GM12878 (cell line): ENCODE results near the gene SPRN. TPM values are rescaled to one million over a fixed set of nuclear protein-coding genes. Genes with fewer than 3 reads are reported as not detected.

ENCODE experiments used
- ATAC-seq: fragments of 200-7000 bp; cut with Tn5 transposase; 3 replicates; pipeline ENCODE4 v1.9.1; 2020; ENCODE audit warnings: mild to moderate bottlenecking, moderate library complexity
- BruUV-seq: library from RNA; stranded (reverse); fragments of 400-500 nt; replicated peaks from 2 replicates; lab custom pipeline; 2021; lab: Mats Ljungman, UMichigan
- CTCF ChIA-PET: fragments of 300-600 bp; sonication (Branson Sonifier 250); formaldehyde crosslinking; extraction: SDS; loops from one replicate; lab custom pipeline; 2021; ENCODE audit warnings: inconsistent platforms; lab: Yijun Ruan, JAX
- POLR2A ChIA-PET: fragments of 350-600 bp; formaldehyde crosslinking; extraction: SDS; loops from one replicate; lab custom pipeline; 2021; ENCODE audit warnings: inconsistent platforms; lab: Charles Lee
- RAD21 ChIA-PET: fragments of 300-600 bp; sonication (Branson Sonifier 250); formaldehyde crosslinking; loops from one replicate; lab custom pipeline; 2023; ENCODE audit warnings: antibody characterized with exemption; ENCODE audit not compliant: unreplicated experiment; lab: Charles Lee
- SMC1A ChIA-PET: fragments of 300-600 bp; sonication (Branson Sonifier 250); formaldehyde crosslinking; loops from one replicate; lab custom pipeline; 2023; ENCODE audit not compliant: unreplicated experiment, uncharacterized antibody; lab: Charles Lee
- DNase-seq: peaks from one replicate; pipeline ENCODE4 v3.0.0-alpha.2; 2011; ENCODE audit warnings: low read depth, low spot score
- FAIRE-seq: peaks from 3 replicates; lab custom pipeline; 2011; peaks lifted over from hg19 to GRCh38; lab: Jason Lieb, UNC
- H2AFZ ChIP-seq: 2 replicates; pipeline ENCODE4 v1.6.0; 2011; ENCODE audit warnings: low read depth, low read length, control low read depth; ENCODE audit not compliant: control insufficient read depth
- H3K27ac ChIP-seq: 2 replicates; pipeline ENCODE4 v1.5.1; 2011; ENCODE audit warnings: control low read depth; ENCODE audit not compliant: control insufficient read depth, insufficient read depth
- H3K27me3 ChIP-seq, 2 experiments: replicated peaks in 1 of 2; 2 replicates each; pipeline versions ENCODE4 v1.6.0 to v1.6.1; 2011; ENCODE audit warnings: low read length in 1 of 2; ENCODE audit not compliant: control insufficient read depth in 2 of 2, insufficient read depth in 2 of 2
- H3K36me3 ChIP-seq, 2 experiments: 2 replicates each; pipeline ENCODE4 v1.5.1; 2011; ENCODE audit warnings: low read length in 1 of 2; ENCODE audit not compliant: control insufficient read depth in 2 of 2, insufficient read depth in 2 of 2
- H3K4me1 ChIP-seq: 2 replicates; pipeline ENCODE4 v1.6.1; 2011; ENCODE audit warnings: mild to moderate bottlenecking, low read length, moderate library complexity, mixed read lengths; ENCODE audit not compliant: control insufficient read depth, insufficient read depth
- H3K4me2 ChIP-seq: 2 replicates; pipeline ENCODE4 v1.6.0; 2011; ENCODE audit warnings: control low read depth; ENCODE audit not compliant: control insufficient read depth, insufficient read depth
- H3K4me3 ChIP-seq: fragments of 200-600 bp; sonication (generic); 2 replicates; pipeline ENCODE4 v1.5.1; 2016
- H3K79me2 ChIP-seq: 2 replicates; pipeline ENCODE4 v1.6.0; 2011; ENCODE audit warnings: low read length; ENCODE audit not compliant: control insufficient read depth, insufficient read depth
- H3K9ac ChIP-seq: 2 replicates; pipeline ENCODE4 v1.8.0; 2011; ENCODE audit warnings: low read length, control low read depth, mixed read lengths; ENCODE audit not compliant: control insufficient read depth, insufficient read depth
- H3K9me3 ChIP-seq: replicated peaks from 3 replicates; pipeline ENCODE4 v1.5.1; 2011; ENCODE audit warnings: mild to moderate bottlenecking, low read length; ENCODE audit not compliant: control insufficient read depth, insufficient read depth
- H4K20me1 ChIP-seq: 2 replicates; pipeline ENCODE4 v1.6.0; 2011; ENCODE audit not compliant: control insufficient read depth, insufficient read depth
- CHD1 ChIP-seq: IDR thresholded peaks from 2 replicates; pipeline ENCODE4 v1.6.1; 2012; ENCODE audit warnings: low read depth, low read length, improper control_type of control experiment
- CHD4 ChIP-seq: fragments of 200-600 bp; sonication (generic); IDR thresholded peaks from 2 replicates; pipeline ENCODE4 v1.6.1; 2016; ENCODE audit warnings: mild to moderate bottlenecking
- EP300 ChIP-seq, 2 experiments: fragments of 150-350 bp in 1 of 2; IDR thresholded peaks; 2 replicates each; pipeline ENCODE4 v1.6.1; 2011 to 2012; ENCODE audit warnings: low read depth in 2 of 2, low read length in 2 of 2, borderline replicate concordance in 1 of 2, improper control_type of control experiment in 1 of 2, inconsistent platforms in 1 of 2; ENCODE audit not compliant: control insufficient read depth in 1 of 2
- EZH2 ChIP-seq: IDR thresholded peaks from 2 replicates; pipeline ENCODE4 v1.6.1; 2012; ENCODE audit warnings: low read depth, mild to moderate bottlenecking, control low read depth, inconsistent platforms, low read length, borderline replicate concordance; ENCODE audit not compliant: control insufficient read depth
- IKZF2 ChIP-seq, 2 experiments: fragments of 450-650 bp; IDR thresholded peaks; 2 replicates each; pipeline ENCODE4 v1.6.1; 2017; ENCODE audit warnings: mild to moderate bottlenecking in 2 of 2, moderate library complexity in 2 of 2
- KAT2A ChIP-seq: conservative IDR thresholded peaks from 2 replicates; pipeline ENCODE4 v1.6.1; 2011; ENCODE audit warnings: low read depth, low read length; ENCODE audit not compliant: control insufficient read depth
- MYC ChIP-seq: IDR thresholded peaks from 2 replicates; pipeline ENCODE4 v1.6.1; 2011; ENCODE audit warnings: mild to moderate bottlenecking, low read length, moderate library complexity, inconsistent platforms; ENCODE audit not compliant: insufficient read depth, insufficient replicate concordance, insufficient read length, severe bottlenecking
- PML ChIP-seq: IDR thresholded peaks from 2 replicates; pipeline ENCODE4 v1.6.1; 2012; ENCODE audit warnings: low read length, inconsistent platforms
- POLR2A ChIP-seq: IDR thresholded peaks from 2 replicates; pipeline ENCODE4 v1.6.1; 2011; ENCODE audit warnings: low read depth, mild to moderate bottlenecking, low read length
- TCF3 ChIP-seq: IDR thresholded peaks from 2 replicates; pipeline ENCODE4 v1.6.1; 2012; ENCODE audit warnings: low read depth, mild to moderate bottlenecking, low read length, borderline replicate concordance; ENCODE audit not compliant: insufficient read depth
- ZNF24 ChIP-seq: fragments of 450-650 bp; IDR thresholded peaks from 2 replicates; pipeline ENCODE4 v1.6.1; 2017; ENCODE audit warnings: antibody characterized with exemption, mild to moderate bottlenecking
- ZNF622 ChIP-seq: fragments of 450-650 bp; IDR thresholded peaks from 2 replicates; pipeline ENCODE4 v1.6.1; 2017; ENCODE audit warnings: mild to moderate bottlenecking, inconsistent platforms
- ZZZ3 ChIP-seq: IDR thresholded peaks from 2 replicates; pipeline ENCODE4 v1.6.1; 2011; ENCODE audit warnings: low read depth; ENCODE audit not compliant: control insufficient read depth, insufficient read length
- WGBS: methylation state at CpG from one replicate; pipeline ENCODE4 v1.1.6; 2016; ENCODE audit warnings: low lambda C conversion rate; ENCODE audit not compliant: insufficient replicate concordance, insufficient coverage; ENCODE audit errors: missing lambda C conversion rate; 5-methylcytosine and 5-hydroxymethylcytosine counted together
- in situ Hi-C: fragments of 300-500 bp; cut with MboI; formaldehyde crosslinking; loops from 9 replicates; pipeline ENCODE4 v1.14.3; 2018; ENCODE audit warnings: mixed read lengths
- intact Hi-C: fragments of 100-400 bp; cut with micrococcal nuclease; formaldehyde crosslinking; loops from one replicate; pipeline ENCODE4 v1.14.2; 2022; ENCODE audit not compliant: unreplicated experiment
- polyA plus RNA-seq, 11 experiments: library from polyadenylated mRNA; depleted of rRNA in 4 of 11; unstranded in 6 of 11; stranded (reverse) in 5 of 11; fragments of >200 nt; fragmentation: Nextera tagmentation in 4 of 11; fragmentation: Illumina TruSeq in 1 of 11; extraction: Ambion mirVana in 4 of 11; extraction: Trizol in 1 of 11; gene quantifications; 1 replicate in 1 of 11; 2 replicates in 10 of 11; pipeline versions ENCODE4 v1.2.1 to v1.2.3, GENCODE V29; 2011 to 2016; ENCODE audit warnings: inconsistent platforms in 2 of 11, missing spikeins in 2 of 11, low read depth in 1 of 11
- total RNA-seq, 4 experiments: library from RNA; depleted of rRNA in 3 of 4; stranded (reverse); fragments of >200 nt in 3 of 4; fragmentation: Illumina TruSeq in 1 of 4; extraction: Trizol in 1 of 4; gene quantifications; 2 replicates each; pipeline versions ENCODE4 v1.2.1 to v1.2.3, GENCODE V29; 2013 to 2021
- TF ChIP-seq, protein P1 (sequence below): fragments of 450-650 bp; IDR thresholded peaks from 2 replicates; pipeline ENCODE4 v1.6.1; 2017; ENCODE audit warnings: borderline replicate concordance
- TF ChIP-seq, protein P2 (sequence below): fragments of 450-650 bp; IDR thresholded peaks from 2 replicates; pipeline ENCODE4 v1.6.1; 2017; ENCODE audit warnings: mild to moderate bottlenecking, low read depth, inconsistent platforms; ENCODE audit not compliant: poor library complexity, severe bottlenecking

SPRN gene
- total and polyA plus RNA-seq, 10 of the 15 experiments (the other 5 are each of a cell fraction or from before 2014, with no cell fraction given) = 0.03 to 0.96 (median 0.46) TPM; not detected in 6

DNA sequence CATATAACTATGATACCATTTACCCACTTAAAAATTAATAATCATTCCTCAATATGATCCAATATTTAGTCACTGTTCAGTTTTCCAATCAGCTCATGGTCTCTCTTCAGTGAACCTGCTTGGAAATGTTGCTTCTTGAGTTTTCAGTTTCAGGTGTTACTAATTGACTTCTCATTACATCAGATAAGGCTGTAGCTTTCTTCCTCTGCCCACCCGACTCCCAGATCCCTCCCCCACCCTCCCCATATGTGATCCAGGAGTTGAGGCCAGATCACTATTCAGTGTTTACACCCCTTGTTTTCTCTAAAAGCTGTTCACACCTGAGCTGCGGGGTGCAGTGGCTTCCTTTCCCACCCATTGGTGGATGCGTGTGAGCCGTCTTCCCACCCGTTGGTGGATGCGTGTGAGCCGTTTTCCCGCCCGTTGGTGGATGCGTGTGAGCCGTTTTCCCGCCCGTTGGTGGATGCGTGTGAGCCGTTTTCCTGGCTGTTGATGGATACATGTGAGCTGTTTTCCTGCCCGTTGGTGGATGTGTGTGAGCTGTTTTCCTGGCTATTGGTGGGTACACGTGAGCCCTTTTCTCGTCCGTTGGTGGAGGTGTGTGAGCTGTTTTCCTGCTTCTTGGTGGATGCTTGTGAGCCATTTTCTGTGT is 33.7 kb downstream of the SPRN start (continued):
- TF ChIP-seq, protein P1, sequence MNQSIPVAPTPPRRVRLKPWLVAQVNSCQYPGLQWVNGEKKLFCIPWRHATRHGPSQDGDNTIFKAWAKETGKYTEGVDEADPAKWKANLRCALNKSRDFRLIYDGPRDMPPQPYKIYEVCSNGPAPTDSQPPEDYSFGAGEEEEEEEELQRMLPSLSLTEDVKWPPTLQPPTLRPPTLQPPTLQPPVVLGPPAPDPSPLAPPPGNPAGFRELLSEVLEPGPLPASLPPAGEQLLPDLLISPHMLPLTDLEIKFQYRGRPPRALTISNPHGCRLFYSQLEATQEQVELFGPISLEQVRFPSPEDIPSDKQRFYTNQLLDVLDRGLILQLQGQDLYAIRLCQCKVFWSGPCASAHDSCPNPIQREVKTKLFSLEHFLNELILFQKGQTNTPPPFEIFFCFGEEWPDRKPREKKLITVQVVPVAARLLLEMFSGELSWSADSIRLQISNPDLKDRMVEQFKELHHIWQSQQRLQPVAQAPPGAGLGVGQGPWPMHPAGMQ = no peak
- TF ChIP-seq IKZF2 (IDR thresholded peaks at IDR 0.05) = peak in 1 of 2 experiments; percentile 10; a peak in 1 of 4 replicates

DNA sequence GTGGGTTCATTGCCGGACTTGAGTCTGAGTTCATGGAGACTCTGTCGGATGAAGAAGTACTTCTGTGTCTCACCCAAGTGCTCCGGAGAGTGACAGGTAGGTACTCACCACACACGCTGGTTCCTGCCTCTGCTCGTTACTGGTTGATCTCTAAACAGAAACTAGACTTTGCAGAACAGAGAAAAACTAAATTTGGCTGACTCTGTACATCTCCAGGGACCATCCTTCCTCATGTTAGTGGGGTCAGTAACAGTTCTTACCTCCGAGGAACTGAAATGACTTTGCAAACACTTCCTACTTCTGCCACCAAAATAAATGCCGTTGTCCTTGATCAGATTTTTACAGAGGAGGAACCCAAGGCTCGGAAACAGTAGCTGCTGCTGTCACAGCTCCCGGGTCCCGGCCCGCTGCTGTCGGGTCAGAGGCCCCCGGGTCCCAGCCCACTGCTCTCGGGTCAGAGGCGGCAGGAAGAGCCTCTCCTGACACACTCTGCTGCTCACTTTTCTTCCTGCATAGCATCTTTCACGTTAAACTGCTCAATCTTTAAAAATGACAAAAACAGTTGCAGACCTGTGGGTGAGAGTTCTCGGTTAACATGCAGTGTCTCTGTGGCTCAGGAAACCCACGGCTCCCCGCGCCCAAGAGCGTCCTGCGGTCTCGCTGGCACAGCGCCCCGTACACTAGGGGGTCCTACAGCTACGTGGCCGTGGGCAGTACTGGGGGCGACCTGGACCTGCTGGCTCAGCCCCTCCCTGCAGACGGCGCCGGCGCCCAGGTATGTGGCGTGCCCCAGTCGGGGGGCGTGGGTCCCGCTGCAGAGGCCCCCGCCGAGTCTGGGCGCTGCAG is 35.2 kb downstream of the SPRN start:
- ChIA-PET CTCF (interaction anchor here (0.5 to 2.0 kb wide), 3 partner anchors 11 to 81 kb away, joined by 3 to 5 read pairs (median 4); no protein-coding TSS in a partner anchor), RAD21 (interaction anchor here (0.7 to 3.0 kb wide), 6 partner anchors 10 to 114 kb away, joined by 3 to 16 read pairs (median 9); partner anchors contain the start of genes ECHS1 and PAOX), POLR2A (interaction anchor here (1.0 to 4.5 kb wide), 8 partner anchors 11 to 818 kb away, joined by 3 to 31 read pairs (median 4); partner anchors contain the start of genes ECHS1 and PAOX), SMC1A (interaction anchor here (1.4 to 4.5 kb wide), 5 partner anchors 12 to 27 kb away, joined by 4 to 21 read pairs (median 11); no protein-coding TSS in a partner anchor)
- peak overlapping the region; percentile 78 for H3K4me3 ChIP-seq
- H3K79me2 ChIP-seq = peaks cover 5% of the 10 kb centered on the region
- TSS peak; percentile 48 for BruUV-seq
- in situ Hi-C loops (no loop called here), intact Hi-C loops (loop anchor here (1.0 to 2.0 kb wide), 3 partner anchors 11 to 18 kb away; partner anchors contain the start of gene ECHS1)
- H3K9me3 ChIP-seq = no peaks in the 10 kb centered on the region
- peaks cover 35% of the 10 kb centered on the region for H3K4me1 ChIP-seq
- peak overlapping the region; percentile 70 for H3K9ac ChIP-seq
- peak; percentile 100 for FAIRE-seq
- H4K20me1 ChIP-seq = no peaks in the 10 kb centered on the region
- H3K4me2 ChIP-seq = peak overlapping the region; percentile 96
- peak overlapping the region; percentile 42 for H2AFZ ChIP-seq
- ATAC-seq = peak; percentile 85
- WGBS = 1% methylated on average over 34 of the region's 39 CpGs
- H3K36me3 ChIP-seq = no peaks in the 10 kb centered on the region
- H3K27me3 ChIP-seq = no peaks in the 10 kb centered on the region
- peak overlapping the region; percentile 92 for H3K27ac ChIP-seq
- peak; percentile 99 for DNase-seq
- TF ChIP-seq ZNF24 = no peak
- no peak for TF ChIP-seq CHD4
- TF ChIP-seq, protein P2, sequence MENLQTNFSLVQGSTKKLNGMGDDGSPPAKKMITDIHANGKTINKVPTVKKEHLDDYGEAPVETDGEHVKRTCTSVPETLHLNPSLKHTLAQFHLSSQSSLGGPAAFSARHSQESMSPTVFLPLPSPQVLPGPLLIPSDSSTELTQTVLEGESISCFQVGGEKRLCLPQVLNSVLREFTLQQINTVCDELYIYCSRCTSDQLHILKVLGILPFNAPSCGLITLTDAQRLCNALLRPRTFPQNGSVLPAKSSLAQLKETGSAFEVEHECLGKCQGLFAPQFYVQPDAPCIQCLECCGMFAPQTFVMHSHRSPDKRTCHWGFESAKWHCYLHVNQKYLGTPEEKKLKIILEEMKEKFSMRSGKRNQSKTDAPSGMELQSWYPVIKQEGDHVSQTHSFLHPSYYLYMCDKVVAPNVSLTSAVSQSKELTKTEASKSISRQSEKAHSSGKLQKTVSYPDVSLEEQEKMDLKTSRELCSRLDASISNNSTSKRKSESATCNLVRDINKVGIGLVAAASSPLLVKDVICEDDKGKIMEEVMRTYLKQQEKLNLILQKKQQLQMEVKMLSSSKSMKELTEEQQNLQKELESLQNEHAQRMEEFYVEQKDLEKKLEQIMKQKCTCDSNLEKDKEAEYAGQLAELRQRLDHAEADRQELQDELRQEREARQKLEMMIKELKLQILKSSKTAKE = peak; percentile 98
- TF ChIP-seq EZH2 = no peak
- TF ChIP-seq POLR2A = peak; percentile 80
- no peak for TF ChIP-seq ZNF622
- no peak for TF ChIP-seq MYC
- no peak for TF ChIP-seq KAT2A
- TF ChIP-seq CHD1 = no peak
- TF ChIP-seq ZZZ3 = no peak
- peak; percentile 78; the same call in 1 of the 2 replicates for TF ChIP-seq PML
- TF ChIP-seq EP300 (IDR thresholded peaks at IDR 0.05; ENCODE audit: borderline replicate concordance in 1 of 2, control insufficient read depth in 1 of 2, low read depth in 2 of 2, low read length in 2 of 2) = peak; percentile 86 to 89; a peak in 3 of 4 replicates
- TF ChIP-seq TCF3 = no peak
